K562 (cell line): ENCODE measurements around the gene ARL14EPL. TPM values are rescaled to one million over a fixed set of nuclear protein-coding genes. Genes with fewer than 3 reads are reported as not detected.

Experiments
- ATAC-seq: fragments of 200-7000 bp; cut with Tn5 transposase; 3 replicates; pipeline ENCODE4 v1.9.1; 2020; ENCODE audit warnings: moderate library complexity
- BruUV-seq: library from RNA; stranded (reverse); fragments of 400-500 nt; replicated peaks from 2 replicates; lab custom pipeline; 2021; lab: Mats Ljungman, UMichigan
- CTCF ChIA-PET: fragments of 300-600 bp; formaldehyde crosslinking; extraction: SDS; loops from one replicate; lab custom pipeline; 2021; ENCODE audit warnings: low intra/inter-chr PET ratio; lab: Yijun Ruan, JAX
- POLR2A ChIA-PET: fragments of 300-600, 350-650 bp; sonication (Branson Sonifier 250); formaldehyde crosslinking; extraction: SDS; loops from one replicate; lab custom pipeline; 2021; ENCODE audit warnings: antibody characterized with exemption, inconsistent platforms; lab: Yijun Ruan, JAX
- DNase-seq, 4 experiments: peaks; one replicate each; pipeline versions ENCODE4 v3.0.0 to v3.0.0-alpha.2; 2011 to 2018; ENCODE audit warnings: low spot score in 3 of 4, mixed read lengths in 3 of 4; ENCODE audit errors: extremely low read depth in 1 of 4
- FAIRE-seq: peaks from 2 replicates; lab custom pipeline; 2011; peaks lifted over from hg19 to GRCh38; lab: Jason Lieb, UNC
- H2AFZ ChIP-seq: 2 replicates; pipeline ENCODE4 v1.6.0; 2011; ENCODE audit warnings: low read depth, low read length, control low read depth, inconsistent platforms
- H3K27ac ChIP-seq: fragments of 200-600 bp; 3 replicates; pipeline ENCODE4 v1.8.0; 2011; ENCODE audit warnings: low read depth, mild to moderate bottlenecking, control low read depth, inconsistent platforms, low read length, moderate library complexity, mixed read lengths; ENCODE audit errors: extremely low read depth
- H3K27me3 ChIP-seq, 2 experiments: fragments of 300-600 bp in 1 of 2; 2 replicates in 1 of 2; 3 replicates in 1 of 2; pipeline versions ENCODE4 v1.6.0 to v1.8.0; 2011; ENCODE audit warnings: inconsistent platforms in 2 of 2, low read length in 2 of 2, mild to moderate bottlenecking in 1 of 2, mixed read lengths in 1 of 2, moderate library complexity in 1 of 2; ENCODE audit not compliant: control insufficient read depth in 2 of 2, insufficient read depth in 2 of 2
- H3K36me3 ChIP-seq: fragments of 300-600 bp; 3 replicates; pipeline ENCODE4 v1.8.0; 2011; ENCODE audit warnings: mild to moderate bottlenecking, low read length, inconsistent platforms; ENCODE audit not compliant: control insufficient read depth, insufficient read depth
- H3K4me1 ChIP-seq, 2 experiments: fragments of 200-600 bp in 1 of 2; replicated peaks in 1 of 2; 2 replicates in 1 of 2; 3 replicates in 1 of 2; pipeline versions ENCODE4 v1.5.1 to v1.8.0; 2011; ENCODE audit warnings: inconsistent platforms in 2 of 2, low read length in 2 of 2, mild to moderate bottlenecking in 1 of 2, mixed read lengths in 1 of 2, moderate library complexity in 1 of 2; ENCODE audit not compliant: control insufficient read depth in 2 of 2, insufficient read depth in 2 of 2
- H3K4me2 ChIP-seq: 2 replicates; pipeline ENCODE4 v1.6.1; 2011; ENCODE audit warnings: low read length, control low read depth, inconsistent platforms, mixed read lengths; ENCODE audit not compliant: insufficient read depth
- H3K4me3 ChIP-seq: fragments of 200-600 bp; sonication (generic), shearing (Covaris generic); 2 replicates; pipeline ENCODE4 v1.5.1; 2016; ENCODE audit warnings: control low read depth, inconsistent platforms
- H3K79me2 ChIP-seq: fragments of 200-600 bp; 3 replicates; pipeline ENCODE4 v1.8.0; 2011; ENCODE audit warnings: low read length, inconsistent platforms; ENCODE audit not compliant: control insufficient read depth, insufficient read depth
- H3K9ac ChIP-seq, 2 experiments: 2 replicates each; pipeline versions ENCODE4 v1.6.0 to v1.6.1; 2011; ENCODE audit warnings: low read depth in 2 of 2, low read length in 2 of 2, control low read depth in 1 of 2, inconsistent platforms in 1 of 2, mild to moderate bottlenecking in 1 of 2, mixed read lengths in 1 of 2; ENCODE audit not compliant: insufficient read depth in 1 of 2
- H3K9me1 ChIP-seq: one replicate; pipeline ENCODE4 v1.6.0; 2011; ENCODE audit warnings: inconsistent platforms, mild to moderate bottlenecking, low read length, moderate library complexity; ENCODE audit not compliant: control insufficient read depth, insufficient read depth
- H3K9me3 ChIP-seq: replicated peaks from 2 replicates; pipeline ENCODE4 v1.5.1; 2011; ENCODE audit warnings: low read depth, low read length, inconsistent platforms; ENCODE audit not compliant: control insufficient read depth, insufficient read depth
- H4K20me1 ChIP-seq: replicated peaks from 2 replicates; pipeline ENCODE4 v1.6.1; 2011; ENCODE audit warnings: low read length, inconsistent platforms, mixed read lengths; ENCODE audit not compliant: control insufficient read depth, insufficient read depth
- CSDE1 ChIP-seq, 2 experiments: fragments of 450-650 bp; IDR thresholded peaks; 2 replicates each; pipeline ENCODE4 v1.6.1; 2016; ENCODE audit warnings: mild to moderate bottlenecking in 1 of 2
- DPF2 ChIP-seq: fragments of 450-650 bp; IDR thresholded peaks from 2 replicates; pipeline ENCODE4 v1.6.1; 2016
- EP300 ChIP-seq: IDR thresholded peaks from 2 replicates; pipeline ENCODE4 v1.6.1; 2012; ENCODE audit warnings: low read length, improper control_type of control experiment
- FOXP1 ChIP-seq: sonication (generic); formaldehyde crosslinking; IDR thresholded peaks from 2 replicates; pipeline ENCODE4 v1.8.0; 2022; ENCODE audit warnings: mild to moderate bottlenecking, missing genetic modification reagents
- GABPB2 ChIP-seq: fragments of 250-450 bp; sonication (Bioruptor Pico); conservative IDR thresholded peaks from 2 replicates; pipeline ENCODE4 v1.5.1; 2021; ENCODE audit warnings: mild to moderate bottlenecking
- GTF2A2 ChIP-seq: IDR thresholded peaks from 2 replicates; pipeline ENCODE4 v1.6.1; 2016; ENCODE audit warnings: mild to moderate bottlenecking, missing genetic modification characterization, missing compliant biosample characterization
- IFI16 ChIP-seq: fragments of 250-450 bp; sonication (Bioruptor Pico); IDR thresholded peaks from 2 replicates; pipeline ENCODE4 v2.1.2; 2022; ENCODE audit warnings: mild to moderate bottlenecking, inconsistent platforms
- IRF1 ChIP-seq: sonication (generic); formaldehyde crosslinking; IDR thresholded peaks from 2 replicates; pipeline ENCODE4 v1.8.0; 2022; ENCODE audit warnings: missing genetic modification reagents, mild to moderate bottlenecking, borderline replicate concordance
- L3MBTL2 ChIP-seq: fragments of 450-650 bp; IDR thresholded peaks from 2 replicates; pipeline ENCODE4 v1.6.1; 2016; ENCODE audit warnings: mild to moderate bottlenecking, moderate library complexity
- MEF2A ChIP-seq: IDR thresholded peaks from 2 replicates; pipeline ENCODE4 v1.6.1; 2011; ENCODE audit warnings: low read depth, mild to moderate bottlenecking, low read length, moderate library complexity; ENCODE audit not compliant: control insufficient read depth
- NFXL1 ChIP-seq: fragments of 450-650 bp; formaldehyde crosslinking; IDR thresholded peaks from 2 replicates; pipeline ENCODE4 v1.4.0; 2021; ENCODE audit warnings: mild to moderate bottlenecking
- PCBP1 ChIP-seq: fragments of 200-400 bp; formaldehyde crosslinking; IDR thresholded peaks from 2 replicates; pipeline ENCODE4 v1.6.1; 2018; ENCODE audit warnings: mild to moderate bottlenecking, low read depth, low read length; ENCODE audit not compliant: poor library complexity, severe bottlenecking
- SIN3A ChIP-seq, 2 experiments: fragments of 150-350 bp in 1 of 2; IDR thresholded peaks; 2 replicates each; pipeline ENCODE4 v1.6.1; 2011 to 2016; ENCODE audit warnings: borderline replicate concordance in 2 of 2, low read depth in 2 of 2, low read length in 2 of 2, mild to moderate bottlenecking in 2 of 2, moderate library complexity in 2 of 2; ENCODE audit not compliant: control insufficient read depth in 1 of 2
- SMAD4 ChIP-seq: fragments of 250-450 bp; sonication (Bioruptor Pico); conservative IDR thresholded peaks from 2 replicates; pipeline ENCODE4 v1.8.0; 2021; ENCODE audit warnings: inconsistent platforms, mild to moderate bottlenecking, moderate library complexity
- ZBTB11 ChIP-seq, 3 experiments: fragments of 200-800 bp in 1 of 3; fragments of 250-450 bp in 1 of 3; fragments of 450-650 bp in 1 of 3; sonication (Bioruptor Pico) in 1 of 3; sonication (Bioruptor generic) in 1 of 3; formaldehyde crosslinking in 1 of 3; IDR thresholded peaks; 2 replicates each; pipeline versions ENCODE4 v1.6.1 to v1.8.0; 2016 to 2022; ENCODE audit warnings: mild to moderate bottlenecking in 2 of 3, missing genetic modification characterization in 2 of 3, missing compliant biosample characterization in 1 of 3, moderate library complexity in 1 of 3
- ZBTB26 ChIP-seq: fragments of 450-650 bp; formaldehyde crosslinking; IDR thresholded peaks from 2 replicates; pipeline ENCODE4 v1.4.0; 2022; ENCODE audit warnings: missing genetic modification characterization
- ZNF316 ChIP-seq: fragments of 450-650 bp; IDR thresholded peaks from 2 replicates; pipeline ENCODE4 v1.6.1; 2016
- WGBS: fragments of 100-300 bp; shearing (Covaris generic); methylation state at CpG from one replicate; pipeline ENCODE4 v1.1.6; 2016; ENCODE audit warnings: low coverage, mixed read lengths; ENCODE audit not compliant: insufficient coverage; ENCODE audit errors: missing lambda C conversion rate; 5-methylcytosine and 5-hydroxymethylcytosine counted together
- in situ Hi-C: fragments of 300-500 bp; cut with MboI; formaldehyde crosslinking; loops from 4 replicates; pipeline ENCODE4 v1.15.0; 2018; ENCODE audit warnings: inconsistent platforms, mixed read lengths
- intact Hi-C: fragments of 100-400 bp; cut with micrococcal nuclease; formaldehyde crosslinking; loops from 2 replicates; pipeline ENCODE4 v1.14.2; 2022
- polyA plus RNA-seq, 8 experiments: library from polyadenylated mRNA; depleted of rRNA in 4 of 8; stranded (reverse) in 5 of 8; unstranded in 3 of 8; fragments of >200 nt; fragmentation: Nextera tagmentation in 2 of 8; fragmentation: Illumina TruSeq in 1 of 8; extraction: Ambion mirVana in 2 of 8; extraction: Trizol in 1 of 8; gene quantifications; 2 replicates each; pipeline versions ENCODE4 v1.2.1 to v1.2.3, GENCODE V29; 2011 to 2014; ENCODE audit warnings: inconsistent platforms in 1 of 8, missing spikeins in 1 of 8
- total RNA-seq, 7 experiments: library from RNA; depleted of rRNA in 6 of 7; stranded (reverse); fragments of >200 nt in 6 of 7; fragmentation: Illumina TruSeq in 2 of 7; extraction: Trizol in 2 of 7; gene quantifications; 2 replicates each; pipeline versions ENCODE4 v1.2.1 to v1.2.3, GENCODE V29; 2011 to 2021; ENCODE audit warnings: low replicate concordance in 1 of 7

The ARL14EPL gene
- total and polyA plus RNA-seq, 9 of the 15 experiments (the other 6 are each of a cell fraction or from before 2014, with no cell fraction given), result 0.06 to 0.14 (median 0.08) TPM; not detected in 5

GRCh38 chr5:116042375-116042774, 10.1 kb downstream of the ARL14EPL start (continued):
- TF ChIP-seq GTF2A2 (tag) (no peak), CSDE1 (IDR thresholded peaks at IDR 0.05) (no peak), MEF2A (no peak), IRF1 (CRISPR knock-in tag) (no peak), DPF2 (no peak), GABPB2 (CRISPR knock-in tag) (no peak)
- TF ChIP-seq, all 486 proteins: peak for 0

- H3K4me1 ChIP-seq, result no peaks in the 10 kb centered on the region
- ATAC-seq (no peak), DNase-seq (no peak), FAIRE-seq (no peak)
- POLR2A ChIA-PET, result no interaction called here
- H3K4me3 ChIP-seq, result no peak overlapping the region
- no peaks in the 10 kb centered on the region for H3K9me1 ChIP-seq
- CTCF ChIA-PET, result no interaction called here
- in situ Hi-C loops, result no loop called here
- 0% methylated on average over 3 of the region's 3 CpGs for WGBS
- peaks cover 0 to 8% of the 10 kb centered on the region in 2 experiments; a peak in 3 of 5 replicates for H3K27me3 ChIP-seq
- no peaks in the 10 kb centered on the region for H3K79me2 ChIP-seq
- H4K20me1 ChIP-seq, result no peaks in the 10 kb centered on the region
- H3K27ac ChIP-seq, result no peak overlapping the region
- H3K4me2 ChIP-seq, result no peak overlapping the region
- H2AFZ ChIP-seq, result no peak overlapping the region
- H3K36me3 ChIP-seq, result no peaks in the 10 kb centered on the region
- intact Hi-C loops, result no loop called here
- no peaks in the 10 kb centered on the region for H3K9me3 ChIP-seq
- no TSS peak for BruUV-seq
- H3K9ac ChIP-seq, result no peak overlapping the region
- no peak for TF ChIP-seq IFI16 (CRISPR knock-in tag)
- no peak for TF ChIP-seq ZBTB11 (CRISPR knock-in tag; IDR thresholded peaks at IDR 0.05)
- TF ChIP-seq L3MBTL2, result no peak
- no peak for TF ChIP-seq ZNF316
- TF ChIP-seq EP300, result no peak
- no peak for TF ChIP-seq PCBP1
- no peak for TF ChIP-seq NFXL1 (CRISPR knock-in tag)
- TF ChIP-seq FOXP1 (CRISPR knock-in tag), result no peak
- no peak for TF ChIP-seq ZBTB26
- TF ChIP-seq SIN3A (IDR thresholded peaks at IDR 0.05; ENCODE audit: borderline replicate concordance in 2 of 2, control insufficient read depth in 1 of 2, low read depth in 2 of 2, low read length in 2 of 2), result no peak
- no peak for TF ChIP-seq SMAD4 (CRISPR knock-in tag)
These were observed 11.8 kb downstream of the ARL14EPL start for GRCh38 chr5:116044073-116044472.
